Dendritic cell treated with granulocyte-macrophage colony-stimulating factor and Interleukin-4, amounts not matched to agents 40 ng/mL and 50 ng/mL, for 4 days (primary cell): ENCODE results near the gene LAMA4.

Experiments
- H3K27ac Mint-ChIP-seq: one replicate; pipeline ENCODE4 v1.8.0; 2022; ENCODE audit warnings: mild to moderate bottlenecking, mixed read lengths
- H3K27me3 Mint-ChIP-seq: one replicate; pipeline ENCODE4 v1.8.0; 2022; ENCODE audit warnings: mild to moderate bottlenecking, mixed read lengths
- H3K36me3 Mint-ChIP-seq: one replicate; pipeline ENCODE4 v1.8.0; 2022; ENCODE audit warnings: low read depth, mixed read lengths
- H3K4me1 Mint-ChIP-seq: one replicate; pipeline ENCODE4 v1.8.0; 2022; ENCODE audit warnings: low read depth, mixed read lengths
- H3K4me3 Mint-ChIP-seq: one replicate; pipeline ENCODE4 v1.8.0; 2022; ENCODE audit warnings: mild to moderate bottlenecking, moderate library complexity, mixed read lengths
- H3K9me3 Mint-ChIP-seq: one replicate; pipeline ENCODE4 v1.8.0; 2022; ENCODE audit warnings: mixed read lengths
- intact Hi-C: fragments of 100-400 bp; cut with micrococcal nuclease; formaldehyde crosslinking; loops from one replicate; pipeline ENCODE4 v1.15.0; 2022

LAMA4 gene

GRCh38 chr6:112241820-112242429 is 12.4 kb downstream of the LAMA4 start:
- H3K4me3 Mint-ChIP-seq, result no peak overlapping the region
- H3K9me3 Mint-ChIP-seq, result no peaks in the 10 kb centered on the region
- H3K27me3 Mint-ChIP-seq, result no peaks in the 10 kb centered on the region
- intact Hi-C loops, result no loop called here
- H3K4me1 Mint-ChIP-seq, result no peaks in the 10 kb centered on the region
- H3K36me3 Mint-ChIP-seq, result no peaks in the 10 kb centered on the region
- no peak overlapping the region for H3K27ac Mint-ChIP-seq

DNA sequence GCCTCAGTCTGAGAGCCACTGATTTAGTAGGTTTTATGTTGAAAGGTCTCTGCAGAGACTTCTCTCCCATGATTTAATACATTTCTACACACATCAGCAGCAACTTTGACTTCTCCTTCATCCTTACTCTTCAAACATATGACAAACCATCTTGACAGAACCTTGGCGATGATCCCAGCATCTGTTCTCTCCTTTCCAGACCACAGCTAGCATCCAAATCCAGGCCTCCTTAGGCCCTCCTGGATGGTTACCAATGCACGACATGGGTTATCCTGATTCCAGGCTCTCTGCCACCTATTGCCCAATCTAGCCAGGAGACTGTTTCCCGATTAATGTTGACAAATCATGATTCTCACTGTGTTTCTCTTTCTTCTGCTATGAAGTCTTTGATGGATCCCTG is 16.8 kb downstream of the LAMA4 start:
- intact Hi-C loops, result no loop called here
- Mint-ChIP-seq H3K9me3 (no peaks in the 10 kb centered on the region), H3K27me3 (no peaks in the 10 kb centered on the region)

GRCh38 chr6:112237066-112237465 is 17.3 kb downstream of the LAMA4 start:
- Mint-ChIP-seq H3K36me3 (no peaks in the 10 kb centered on the region), H3K9me3 (no peaks in the 10 kb centered on the region), H3K27ac (no peak overlapping the region), H3K4me1 (no peaks in the 10 kb centered on the region), H3K4me3 (no peak overlapping the region), H3K27me3 (no peaks in the 10 kb centered on the region)
- intact Hi-C loops, result no loop called here

More for the DNA sequence above, 16.8 kb downstream of the LAMA4 start:
- H3K4me1 Mint-ChIP-seq, result no peaks in the 10 kb centered on the region
- no peak overlapping the region for H3K4me3 Mint-ChIP-seq
- no peak overlapping the region for H3K27ac Mint-ChIP-seq
- H3K36me3 Mint-ChIP-seq, result no peaks in the 10 kb centered on the region

DNA sequence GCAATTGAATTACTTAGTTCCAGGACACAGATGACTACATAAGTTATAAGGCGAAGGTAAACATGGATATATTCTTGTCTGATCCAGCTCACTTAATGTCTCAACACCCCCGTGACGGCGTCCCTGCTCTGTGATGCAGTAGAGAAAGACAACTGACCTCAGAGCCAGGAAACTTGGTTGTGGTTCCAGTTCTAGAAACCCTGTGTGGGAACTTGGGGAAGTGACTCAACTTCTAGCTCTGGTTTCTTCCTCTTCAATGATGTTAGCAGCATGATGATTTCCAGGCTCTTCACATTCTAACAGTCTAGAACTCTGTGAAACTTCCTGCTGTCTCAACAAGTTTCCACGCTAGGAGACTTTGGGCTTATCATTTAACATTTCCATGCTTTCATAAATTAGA is 18.4 kb downstream of the LAMA4 start:
- H3K9me3 Mint-ChIP-seq, result no peaks in the 10 kb centered on the region
- intact Hi-C loops, result no loop called here
- no peaks in the 10 kb centered on the region for H3K27me3 Mint-ChIP-seq
- H3K4me1 Mint-ChIP-seq, result no peaks in the 10 kb centered on the region
- H3K4me3 Mint-ChIP-seq, result no peak overlapping the region
- no peak overlapping the region for H3K27ac Mint-ChIP-seq
- no peaks in the 10 kb centered on the region for H3K36me3 Mint-ChIP-seq

GRCh38 chr6:112234601-112235000 is 19.8 kb downstream of the LAMA4 start:
- Mint-ChIP-seq H3K36me3 (no peaks in the 10 kb centered on the region), H3K27ac (no peak overlapping the region), H3K9me3 (no peaks in the 10 kb centered on the region), H3K27me3 (no peaks in the 10 kb centered on the region), H3K4me1 (no peaks in the 10 kb centered on the region), H3K4me3 (no peak overlapping the region)
- intact Hi-C loops, result no loop called here

- no peak overlapping the region for H3K27ac Mint-ChIP-seq
- intact Hi-C loops, result no loop called here
- H3K9me3 Mint-ChIP-seq, result no peaks in the 10 kb centered on the region
- H3K4me1 Mint-ChIP-seq, result no peaks in the 10 kb centered on the region
- H3K27me3 Mint-ChIP-seq, result no peaks in the 10 kb centered on the region
- H3K4me3 Mint-ChIP-seq, result no peak overlapping the region
- H3K36me3 Mint-ChIP-seq, result no peaks in the 10 kb centered on the region
Observed at GRCh38 chr6:112233847-112234246, 20.5 kb downstream of the LAMA4 start.

DNA sequence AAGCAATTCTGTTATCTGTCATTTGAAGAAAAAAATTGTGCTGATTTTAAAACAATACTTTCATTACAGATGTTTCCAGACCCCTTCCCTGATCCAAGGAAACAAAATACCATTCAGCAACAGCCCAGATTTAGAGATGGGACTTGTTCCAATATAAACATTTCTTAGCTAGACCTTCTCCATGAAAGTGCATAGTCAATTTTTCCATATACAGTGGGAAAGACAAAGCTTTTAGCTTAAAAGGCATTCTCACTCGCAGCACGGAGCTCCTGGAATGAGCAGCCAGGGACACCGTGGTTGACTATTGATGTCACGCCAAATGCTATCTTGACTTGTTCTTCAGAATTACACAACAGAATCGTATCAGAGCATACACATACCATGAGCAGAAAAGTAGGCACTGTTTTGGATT is 21.5 kb downstream of the LAMA4 start:
- Mint-ChIP-seq H3K27me3 (no peaks in the 10 kb centered on the region), H3K9me3 (no peaks in the 10 kb centered on the region)
- intact Hi-C loops, result no loop called here

GRCh38 chr6:112231594-112232060 is 22.7 kb downstream of the LAMA4 start:
- no peak overlapping the region for H3K27ac Mint-ChIP-seq
- intact Hi-C loops, result no loop called here
- H3K4me1 Mint-ChIP-seq, result no peaks in the 10 kb centered on the region
- no peaks in the 10 kb centered on the region for H3K9me3 Mint-ChIP-seq
- H3K27me3 Mint-ChIP-seq, result no peaks in the 10 kb centered on the region
- H3K4me3 Mint-ChIP-seq, result no peak overlapping the region
- no peaks in the 10 kb centered on the region for H3K36me3 Mint-ChIP-seq

More for the DNA sequence above, 21.5 kb downstream of the LAMA4 start:
- Mint-ChIP-seq H3K4me1 (no peaks in the 10 kb centered on the region), H3K4me3 (no peak overlapping the region), H3K27ac (no peak overlapping the region), H3K36me3 (no peaks in the 10 kb centered on the region)

DNA sequence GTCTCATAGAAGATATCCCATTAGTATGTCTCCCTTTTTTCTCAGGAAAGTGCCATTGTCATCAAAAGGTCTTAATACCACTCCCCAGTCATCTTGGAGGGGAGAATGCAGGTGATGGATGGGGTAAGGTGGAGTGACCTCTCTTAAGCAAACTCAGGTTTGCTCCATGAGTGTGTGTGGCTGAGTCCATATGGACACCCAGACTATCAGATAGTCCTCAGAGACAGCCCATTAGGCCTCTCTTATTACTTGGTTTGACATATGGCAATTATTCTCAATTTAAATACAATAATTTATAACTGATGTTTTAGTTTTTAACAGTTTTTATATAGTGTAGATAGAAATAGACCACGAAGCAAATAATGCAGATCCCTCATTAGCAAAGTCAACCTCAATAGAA is 23.2 kb downstream of the LAMA4 start:
- Mint-ChIP-seq H3K36me3 (no peaks in the 10 kb centered on the region), H3K9me3 (no peaks in the 10 kb centered on the region), H3K4me3 (no peak overlapping the region), H3K27me3 (no peaks in the 10 kb centered on the region), H3K27ac (no peak overlapping the region), H3K4me1 (no peaks in the 10 kb centered on the region)
- intact Hi-C loops, result no loop called here

GRCh38 chr6:112228480-112229332 is 25.7 kb downstream of the LAMA4 start:
- intact Hi-C loops, result no loop called here
- no peaks in the 10 kb centered on the region for H3K36me3 Mint-ChIP-seq
- no peak overlapping the region for H3K4me3 Mint-ChIP-seq
- peaks cover 3% of the 10 kb centered on the region for H3K27me3 Mint-ChIP-seq
- no peak overlapping the region for H3K27ac Mint-ChIP-seq
- H3K4me1 Mint-ChIP-seq, result no peaks in the 10 kb centered on the region
- no peaks in the 10 kb centered on the region for H3K9me3 Mint-ChIP-seq

DNA sequence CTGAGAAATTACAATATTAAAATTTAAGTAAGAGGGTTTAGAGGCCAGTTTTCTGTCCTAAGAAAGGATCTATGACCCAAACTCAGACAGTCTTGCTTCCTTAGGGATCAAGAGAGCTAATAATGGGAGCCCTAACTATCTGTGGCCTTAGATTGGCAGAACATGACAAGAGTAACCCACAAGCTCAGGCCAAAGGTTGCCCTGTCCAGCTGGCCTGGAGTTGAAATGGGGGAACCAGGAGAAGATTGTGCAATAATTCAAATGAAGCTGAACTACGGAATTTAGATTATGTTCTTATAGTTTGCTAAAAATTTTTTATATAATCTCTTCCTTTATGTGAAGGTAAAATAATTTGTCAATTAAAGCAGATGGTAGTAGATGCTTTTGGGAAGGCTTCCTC is 26.4 kb downstream of the LAMA4 start:
- no peak overlapping the region for H3K27ac Mint-ChIP-seq
- no peaks in the 10 kb centered on the region for H3K36me3 Mint-ChIP-seq
- H3K9me3 Mint-ChIP-seq, result no peaks in the 10 kb centered on the region
- H3K4me1 Mint-ChIP-seq, result no peaks in the 10 kb centered on the region
- intact Hi-C loops, result no loop called here
- H3K4me3 Mint-ChIP-seq, result no peak overlapping the region
- peaks cover 3% of the 10 kb centered on the region for H3K27me3 Mint-ChIP-seq

GRCh38 chr6:112227411-112227810 is 27.0 kb downstream of the LAMA4 start:
- Mint-ChIP-seq H3K27me3 (peaks cover 3% of the 10 kb centered on the region), H3K36me3 (no peaks in the 10 kb centered on the region), H3K4me1 (no peaks in the 10 kb centered on the region), H3K27ac (no peak overlapping the region), H3K4me3 (no peak overlapping the region), H3K9me3 (no peaks in the 10 kb centered on the region)
- intact Hi-C loops, result no loop called here

DNA sequence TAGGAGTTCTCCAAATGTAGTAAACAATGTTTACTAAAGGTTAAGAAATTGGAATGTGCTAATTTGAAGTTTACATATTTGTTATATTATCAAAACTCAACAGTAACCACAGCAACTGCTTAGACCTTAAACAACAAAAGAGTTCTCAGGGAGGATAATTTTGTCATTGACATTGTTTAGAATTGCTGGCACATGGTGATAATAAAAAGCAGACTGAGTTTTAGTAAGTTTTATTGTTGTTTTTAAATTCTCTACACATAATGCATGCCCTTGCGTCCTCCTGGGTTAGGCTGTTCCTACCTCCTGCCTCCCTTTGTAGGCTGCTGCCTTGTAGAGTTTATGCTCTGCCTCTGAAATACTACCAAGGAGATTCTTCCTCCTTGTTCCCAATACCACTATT is 28.7 kb downstream of the LAMA4 start:
- peaks cover 3% of the 10 kb centered on the region for H3K27me3 Mint-ChIP-seq
- intact Hi-C loops, result no loop called here
- no peak overlapping the region for H3K27ac Mint-ChIP-seq
- H3K36me3 Mint-ChIP-seq, result no peaks in the 10 kb centered on the region
- H3K4me1 Mint-ChIP-seq, result no peaks in the 10 kb centered on the region
- no peak overlapping the region for H3K4me3 Mint-ChIP-seq
- H3K9me3 Mint-ChIP-seq, result no peaks in the 10 kb centered on the region

DNA sequence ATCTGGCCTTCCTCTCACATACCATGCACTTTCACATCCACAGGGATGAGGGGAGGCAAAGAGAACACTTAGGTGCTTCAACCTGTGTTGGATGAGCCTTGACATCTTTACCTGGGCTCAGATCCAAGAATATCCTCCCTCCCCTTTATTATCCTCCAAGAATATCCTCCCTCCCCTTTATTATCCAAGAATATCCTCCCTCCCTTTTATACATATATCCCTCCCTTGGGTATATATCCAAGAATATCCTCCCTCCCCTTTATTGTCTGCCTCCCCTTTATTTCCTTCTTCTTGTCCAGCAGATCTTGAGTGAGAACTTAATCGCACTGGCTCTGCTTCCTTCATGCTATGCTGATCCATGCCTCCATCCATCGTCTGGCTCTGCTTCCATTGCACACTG is 30.3 kb downstream of the LAMA4 start:
- H3K9me3 Mint-ChIP-seq, result no peaks in the 10 kb centered on the region
- no peak overlapping the region for H3K27ac Mint-ChIP-seq

More for the DNA sequence above, 30.3 kb downstream of the LAMA4 start:
- Mint-ChIP-seq H3K4me1 (no peaks in the 10 kb centered on the region), H3K4me3 (no peak overlapping the region), H3K36me3 (no peaks in the 10 kb centered on the region), H3K27me3 (peaks cover 3% of the 10 kb centered on the region)
- intact Hi-C loops, result no loop called here
